CD4-positive, alpha-beta T cell treated with Interleukin-17A for 1 hour (primary cell): ENCODE measurements around the gene SLC2A2.
"Not testable (repeated sequence)": the region's sequence is repeated elsewhere in the genome, so short reads cannot be mapped to it uniquely, and the experiment has no call there.

Source experiments
- DNase-seq: peaks from one replicate; pipeline ENCODE4 v3.0.0-alpha.2; 2020

SLC2A2 gene

GRCh38 chr3:170982733-170983132 lies 43.8 kb downstream of the SLC2A2 start:
- no peak for DNase-seq

GRCh38 chr3:170980399-170980798 lies 46.1 kb downstream of the SLC2A2 start:
- no peak for DNase-seq

GRCh38 chr3:170977949-170978745 lies 48.4 kb downstream of the SLC2A2 start:
- no peak for DNase-seq

GRCh38 chr3:170976190-170976519 lies 50.4 kb downstream of the SLC2A2 start:
- DNase-seq = no peak

GRCh38 chr3:170975283-170976189 lies 51.0 kb downstream of the SLC2A2 start:
- no peak for DNase-seq

GRCh38 chr3:170974872-170975271 lies 51.6 kb downstream of the SLC2A2 start:
- DNase-seq = no peak

GRCh38 chr3:170972917-170973316 lies 53.6 kb downstream of the SLC2A2 start:
- not testable (repeated sequence) for DNase-seq

GRCh38 chr3:170967126-170967525 lies 59.4 kb downstream of the SLC2A2 start:
- DNase-seq = no peak

- no peak for DNase-seq
These were observed 60.0 kb downstream of the SLC2A2 start for GRCh38 chr3:170966495-170966894.

- no peak for DNase-seq
These were observed 64.1 kb downstream of the SLC2A2 start for GRCh38 chr3:170962411-170962810.

GRCh38 chr3:170961616-170962400 lies 64.7 kb downstream of the SLC2A2 start:
- DNase-seq = peak; percentile 38

GRCh38 chr3:170959457-170959856 lies 67.1 kb downstream of the SLC2A2 start:
- DNase-seq = no peak

GRCh38 chr3:170956647-170957046 lies 69.9 kb downstream of the SLC2A2 start:
- DNase-seq = no peak

- no peak for DNase-seq
These were observed 72.8 kb downstream of the SLC2A2 start for GRCh38 chr3:170953736-170954135.

- no peak for DNase-seq
These were observed 73.3 kb downstream of the SLC2A2 start for GRCh38 chr3:170953229-170953628.

- DNase-seq = no peak
These were observed 77.3 kb downstream of the SLC2A2 start for GRCh38 chr3:170949211-170949610.

- DNase-seq = no peak
These were observed 79.3 kb downstream of the SLC2A2 start for GRCh38 chr3:170947018-170947769.
